Measurements from ENCODE around the gene KCP.

KCP gene

DNA sequence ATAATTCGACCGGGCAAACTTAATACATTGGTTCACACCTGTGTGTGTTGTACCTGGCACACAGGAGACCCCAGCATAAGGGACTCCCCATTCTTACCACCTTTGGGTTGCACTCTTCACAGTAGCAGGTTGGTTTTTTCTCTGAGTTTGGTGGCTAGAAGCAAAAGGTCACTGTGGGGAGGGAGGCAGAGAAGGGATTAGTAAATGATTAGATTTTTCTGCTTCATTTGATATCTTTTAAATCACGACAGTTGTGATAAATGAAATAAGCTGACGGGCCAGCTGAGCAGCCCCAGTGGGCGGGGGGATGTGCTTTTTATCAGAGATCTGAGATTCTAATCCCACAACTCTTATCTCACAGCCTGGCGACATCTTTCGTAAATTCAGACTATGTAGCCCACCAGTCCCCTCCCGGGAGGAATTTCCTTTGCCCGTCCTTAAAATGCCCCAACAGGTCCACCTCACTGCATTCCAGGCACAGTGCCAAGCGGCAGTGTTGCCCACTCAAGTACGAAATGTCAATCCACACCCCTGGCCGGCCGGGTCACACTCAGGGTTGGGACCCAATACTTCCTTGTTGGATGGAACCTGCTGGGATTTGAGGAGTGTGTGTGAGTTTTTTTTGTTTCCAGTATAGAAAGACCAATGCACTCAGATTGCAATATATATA is 10.5 kb upstream of the KCP start:
- no peak overlapping the region for H3K27ac ChIP-seq (ENCODE audit: low read depth, low read length)
- H3K4me3 ChIP-seq (ENCODE audit: low read depth in 1 of 2, low read length in 2 of 2), result no peak overlapping the region
- H3K27me3 ChIP-seq (ENCODE audit: control insufficient read depth in 1 of 2, insufficient read depth in 2 of 2, low read length in 2 of 2), result peaks cover 5 to 9% of the 10 kb centered on the region in 2 donors
- H3K9ac ChIP-seq (ENCODE audit: low read depth in 1 of 2, low read length in 2 of 2), result no peak overlapping the region
- H3K9me3 ChIP-seq (ENCODE audit: control insufficient read depth in 1 of 2, low read length in 2 of 2), result no peaks in the 10 kb centered on the region
- H3K36me3 ChIP-seq (ENCODE audit: control insufficient read depth in 1 of 2, insufficient read depth in 2 of 2, low read length in 2 of 2), result no peaks in the 10 kb centered on the region
- H3K4me1 ChIP-seq (ENCODE audit: control insufficient read depth in 1 of 2, insufficient read depth in 2 of 2, low read length in 2 of 2), result no peaks in the 10 kb centered on the region

DNA sequence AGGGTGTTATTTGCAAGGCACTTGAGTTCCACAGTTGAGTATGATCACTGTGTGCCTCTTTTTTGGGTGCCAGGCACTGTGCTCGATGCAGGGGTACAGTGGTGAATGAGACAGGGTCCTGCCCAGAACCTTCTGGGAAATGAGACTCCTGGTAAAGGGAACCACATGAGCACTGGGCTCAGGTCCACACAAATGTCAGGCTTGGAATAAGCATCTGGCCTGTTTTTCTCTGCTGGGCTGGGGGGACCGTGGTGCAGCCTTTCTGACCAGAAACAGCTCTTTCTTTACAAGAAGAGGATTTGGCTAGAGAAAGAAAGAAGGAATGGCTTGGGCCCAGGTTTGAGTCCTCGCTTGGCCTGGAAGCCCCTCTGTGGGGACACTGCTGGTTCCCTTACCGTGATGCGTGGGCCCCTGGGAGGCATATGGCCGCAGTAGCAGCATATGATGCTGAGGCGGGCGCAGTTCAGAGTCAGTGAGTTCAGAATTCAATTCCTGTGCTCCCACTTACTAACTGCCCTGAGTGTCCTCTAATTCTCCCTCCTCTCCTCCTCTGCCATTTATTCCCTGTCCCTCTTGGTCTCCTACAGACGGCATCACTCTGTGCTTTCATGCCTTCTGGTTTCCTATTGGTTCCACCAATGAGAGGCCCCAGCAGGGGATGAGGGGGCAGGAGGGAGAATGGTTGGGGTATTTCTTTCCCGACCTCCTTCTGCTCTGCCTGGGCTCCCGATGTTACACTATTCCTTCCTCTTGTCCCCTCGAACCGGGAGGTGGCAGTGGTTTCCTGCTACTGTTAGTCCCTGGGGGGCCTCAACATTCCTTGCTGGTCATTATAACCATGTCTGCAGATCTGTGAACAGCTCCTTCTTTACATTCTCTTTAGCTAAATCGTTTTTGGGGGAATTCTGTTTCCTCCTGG is 9.6 kb upstream of the KCP start:
- no peak overlapping the region for H3K4me3 ChIP-seq (ENCODE audit: low read depth in 1 of 2, low read length in 2 of 2)
- H3K27ac ChIP-seq (ENCODE audit: low read depth, low read length), result no peak overlapping the region
- peaks cover 0 to 4% of the 10 kb centered on the region in 2 donors for H3K4me1 ChIP-seq (ENCODE audit: control insufficient read depth in 1 of 2, insufficient read depth in 2 of 2, low read length in 2 of 2)
- H3K36me3 ChIP-seq (ENCODE audit: control insufficient read depth in 1 of 2, insufficient read depth in 2 of 2, low read length in 2 of 2), result no peaks in the 10 kb centered on the region
- H3K9me3 ChIP-seq (ENCODE audit: control insufficient read depth in 1 of 2, low read length in 2 of 2), result no peaks in the 10 kb centered on the region
- no peak overlapping the region for H3K9ac ChIP-seq (ENCODE audit: low read depth in 1 of 2, low read length in 2 of 2)
- H3K27me3 ChIP-seq (ENCODE audit: control insufficient read depth in 1 of 2, insufficient read depth in 2 of 2, low read length in 2 of 2), result peaks cover 9% of the 10 kb centered on the region in 2 donors

DNA sequence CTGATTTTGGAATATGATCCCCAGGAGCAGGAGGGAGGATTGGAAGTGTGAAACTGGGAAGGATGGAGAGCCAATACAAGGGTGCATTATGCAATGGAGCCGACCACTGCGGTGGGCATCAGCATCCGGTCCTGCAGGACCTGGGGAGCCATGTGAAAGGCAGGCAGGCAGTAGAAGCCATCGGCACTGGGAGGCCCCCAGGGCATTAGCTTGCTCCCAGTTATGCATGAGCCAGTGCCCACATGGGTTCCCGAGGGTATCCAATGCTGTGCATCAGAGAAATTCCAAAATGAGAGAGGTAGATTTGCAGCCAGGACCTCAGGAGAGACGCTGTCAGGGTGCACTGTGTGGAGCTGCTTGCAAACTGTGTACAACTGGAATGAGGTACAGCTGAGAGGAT is 8.7 kb upstream of the KCP start:
- no peak overlapping the region for H3K4me3 ChIP-seq (ENCODE audit: low read depth in 1 of 2, low read length in 2 of 2)
- peaks cover 4 to 5% of the 10 kb centered on the region in 2 donors for H3K4me1 ChIP-seq (ENCODE audit: control insufficient read depth in 1 of 2, insufficient read depth in 2 of 2, low read length in 2 of 2)
- H3K9me3 ChIP-seq (ENCODE audit: control insufficient read depth in 1 of 2, low read length in 2 of 2), result no peaks in the 10 kb centered on the region
- peaks cover 11 to 15% of the 10 kb centered on the region in 2 donors for H3K27me3 ChIP-seq (ENCODE audit: control insufficient read depth in 1 of 2, insufficient read depth in 2 of 2, low read length in 2 of 2)
- no peak overlapping the region for H3K27ac ChIP-seq (ENCODE audit: low read depth, low read length)
- H3K36me3 ChIP-seq (ENCODE audit: control insufficient read depth in 1 of 2, insufficient read depth in 2 of 2, low read length in 2 of 2), result no peaks in the 10 kb centered on the region
- H3K9ac ChIP-seq (ENCODE audit: low read depth in 1 of 2, low read length in 2 of 2), result no peak overlapping the region

DNA sequence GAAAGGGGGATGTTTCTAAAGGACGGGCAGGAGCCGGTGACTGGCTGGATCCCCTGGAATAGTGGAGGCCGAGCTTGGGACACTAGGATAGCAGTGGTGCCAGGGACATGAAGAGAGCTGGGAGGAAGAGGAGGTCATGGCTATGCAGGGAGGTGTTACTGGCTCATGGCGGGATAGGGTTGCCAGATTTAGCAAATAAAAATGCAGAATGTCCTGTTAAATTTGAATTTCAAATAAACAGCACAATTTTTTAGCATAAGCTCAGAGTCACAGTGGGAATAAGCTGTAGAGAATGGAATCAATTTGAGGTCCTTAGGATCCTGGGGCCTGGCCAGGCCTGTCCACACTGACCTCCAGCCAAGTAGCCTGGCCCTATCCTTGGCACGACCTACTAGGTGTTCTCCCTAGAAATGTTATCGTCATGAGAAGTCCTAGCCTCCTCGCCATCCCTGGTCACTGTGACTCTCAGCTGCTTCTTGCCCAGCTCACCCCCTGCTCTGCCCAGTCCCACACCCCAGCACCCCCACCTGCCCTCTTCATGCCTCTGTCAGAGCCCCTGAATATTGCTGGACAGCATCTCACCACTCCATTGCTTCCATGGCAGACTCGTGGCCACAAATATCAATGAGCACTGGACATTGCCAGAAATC is 7.6 kb upstream of the KCP start:
- Histone ChIP-seq H3K9me3 (ENCODE audit: control insufficient read depth in 1 of 2, low read length in 2 of 2) (no peaks in the 10 kb centered on the region), H3K27ac (ENCODE audit: low read depth, low read length) (no peak overlapping the region), H3K9ac (ENCODE audit: low read depth in 1 of 2, low read length in 2 of 2) (no peak overlapping the region), H3K27me3 (ENCODE audit: control insufficient read depth in 1 of 2, insufficient read depth in 2 of 2, low read length in 2 of 2) (peaks cover 16 to 20% of the 10 kb centered on the region in 2 donors), H3K36me3 (ENCODE audit: control insufficient read depth in 1 of 2, insufficient read depth in 2 of 2, low read length in 2 of 2) (no peaks in the 10 kb centered on the region), H3K4me1 (ENCODE audit: control insufficient read depth in 1 of 2, insufficient read depth in 2 of 2, low read length in 2 of 2) (peaks cover 4 to 5% of the 10 kb centered on the region in 2 donors), H3K4me3 (ENCODE audit: low read depth in 1 of 2, low read length in 2 of 2) (no peak overlapping the region)

DNA sequence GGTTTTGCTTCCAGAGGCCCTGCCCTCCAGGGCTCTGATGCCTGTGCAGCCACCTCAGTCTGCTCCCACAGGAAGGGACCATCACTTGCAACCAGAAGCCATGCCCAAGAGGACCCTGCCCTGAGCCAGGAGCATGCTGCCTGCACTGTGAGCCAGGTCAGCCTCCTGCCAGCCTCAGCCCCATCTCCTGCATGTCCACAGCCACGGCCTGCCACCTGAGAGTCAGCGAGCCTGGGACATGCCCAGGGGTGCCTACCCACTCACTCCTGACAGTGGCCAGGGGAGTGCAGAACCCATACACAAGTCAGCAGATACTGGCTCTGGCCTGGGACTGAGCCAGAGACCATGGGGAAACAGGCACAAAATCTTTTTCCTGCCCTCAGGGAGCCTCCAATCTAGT is 6.6 kb upstream of the KCP start:
- Histone ChIP-seq H3K36me3 (ENCODE audit: control insufficient read depth in 1 of 2, insufficient read depth in 2 of 2, low read length in 2 of 2) (no peaks in the 10 kb centered on the region), H3K27me3 (ENCODE audit: control insufficient read depth in 1 of 2, insufficient read depth in 2 of 2, low read length in 2 of 2) (peaks cover 16 to 20% of the 10 kb centered on the region in 2 donors), H3K9me3 (ENCODE audit: control insufficient read depth in 1 of 2, low read length in 2 of 2) (no peaks in the 10 kb centered on the region), H3K9ac (ENCODE audit: low read depth in 1 of 2, low read length in 2 of 2) (no peak overlapping the region), H3K27ac (ENCODE audit: low read depth, low read length) (no peak overlapping the region), H3K4me3 (ENCODE audit: low read depth in 1 of 2, low read length in 2 of 2) (no peak overlapping the region), H3K4me1 (ENCODE audit: control insufficient read depth in 1 of 2, insufficient read depth in 2 of 2, low read length in 2 of 2) (peaks cover 4 to 5% of the 10 kb centered on the region in 2 donors)

DNA sequence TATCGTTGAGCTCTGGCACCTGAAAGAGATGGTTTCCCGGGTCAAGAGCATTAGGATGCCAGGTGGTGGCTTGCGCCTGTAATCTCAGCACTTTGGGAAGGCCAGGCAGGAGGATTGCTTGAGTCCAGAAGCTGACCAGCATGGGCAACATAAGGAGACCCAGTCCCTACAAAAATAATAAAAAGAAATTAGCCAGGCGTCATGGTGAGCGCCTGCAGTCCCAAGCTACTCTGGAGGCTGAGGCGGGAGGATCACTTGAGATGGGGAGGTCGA is 6.1 kb upstream of the KCP start:
- H3K27ac ChIP-seq (ENCODE audit: low read depth, low read length), result no peak overlapping the region
- H3K27me3 ChIP-seq (ENCODE audit: control insufficient read depth in 1 of 2, insufficient read depth in 2 of 2, low read length in 2 of 2), result peaks cover 16 to 20% of the 10 kb centered on the region in 2 donors
- H3K9me3 ChIP-seq (ENCODE audit: control insufficient read depth in 1 of 2, low read length in 2 of 2), result no peaks in the 10 kb centered on the region
- H3K4me3 ChIP-seq (ENCODE audit: low read depth in 1 of 2, low read length in 2 of 2), result no peak overlapping the region
- H3K9ac ChIP-seq (ENCODE audit: low read depth in 1 of 2, low read length in 2 of 2), result no peak overlapping the region
- peaks cover 4 to 5% of the 10 kb centered on the region in 2 donors for H3K4me1 ChIP-seq (ENCODE audit: control insufficient read depth in 1 of 2, insufficient read depth in 2 of 2, low read length in 2 of 2)
- no peaks in the 10 kb centered on the region for H3K36me3 ChIP-seq (ENCODE audit: control insufficient read depth in 1 of 2, insufficient read depth in 2 of 2, low read length in 2 of 2)

DNA sequence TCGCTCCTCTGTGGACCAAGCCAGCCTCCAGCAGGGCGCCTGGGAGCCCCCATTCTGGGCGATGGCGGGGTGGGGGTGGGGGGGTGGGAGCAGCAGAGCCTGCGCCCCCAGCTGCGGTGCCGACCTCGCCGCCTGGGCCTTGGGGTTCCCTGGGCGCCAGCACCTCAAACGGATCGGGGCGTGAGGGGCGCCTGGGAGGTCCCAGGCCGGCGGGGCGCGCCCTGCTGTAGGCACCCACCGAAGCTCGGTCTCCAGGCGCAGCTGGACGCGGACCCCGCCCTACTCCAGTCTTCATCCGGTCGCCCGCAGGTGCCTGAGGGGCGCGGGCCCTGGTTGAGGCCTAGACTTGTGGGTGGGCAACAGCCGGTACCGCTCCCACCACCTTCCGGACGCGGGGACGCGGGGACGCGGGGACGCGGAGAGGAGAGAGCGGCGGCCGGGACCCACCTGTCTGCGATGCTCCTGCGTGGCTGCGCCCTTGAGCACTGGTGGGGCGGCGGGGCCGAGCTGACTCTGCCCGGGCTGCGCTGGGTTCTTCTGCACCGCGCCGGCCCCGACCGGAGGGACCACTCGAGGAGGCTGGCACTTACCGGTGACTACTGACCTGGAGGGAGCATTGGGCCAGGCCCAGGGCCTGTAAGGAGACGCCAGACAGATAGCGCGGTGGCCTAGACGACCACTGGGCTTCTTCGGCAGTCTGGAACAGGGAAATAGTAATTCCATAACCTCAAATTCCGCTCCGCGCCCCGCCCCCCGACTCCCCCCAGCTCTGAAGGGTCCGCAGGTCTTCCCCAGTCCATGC is 5.5 kb upstream of the KCP start:
- Histone ChIP-seq H3K9ac (ENCODE audit: low read depth in 1 of 2, low read length in 2 of 2) (no peak overlapping the region), H3K27me3 (ENCODE audit: control insufficient read depth in 1 of 2, insufficient read depth in 2 of 2, low read length in 2 of 2) (peaks cover 16 to 23% of the 10 kb centered on the region in 2 donors), H3K4me3 (ENCODE audit: low read depth in 1 of 2, low read length in 2 of 2) (peak overlapping the region in 1 of 2 donors; percentile 40), H3K36me3 (ENCODE audit: control insufficient read depth in 1 of 2, insufficient read depth in 2 of 2, low read length in 2 of 2) (no peaks in the 10 kb centered on the region), H3K4me1 (ENCODE audit: control insufficient read depth in 1 of 2, insufficient read depth in 2 of 2, low read length in 2 of 2) (peaks cover 4 to 5% of the 10 kb centered on the region in 2 donors), H3K9me3 (ENCODE audit: control insufficient read depth in 1 of 2, low read length in 2 of 2) (no peaks in the 10 kb centered on the region), H3K27ac (ENCODE audit: low read depth, low read length) (no peak overlapping the region)

DNA sequence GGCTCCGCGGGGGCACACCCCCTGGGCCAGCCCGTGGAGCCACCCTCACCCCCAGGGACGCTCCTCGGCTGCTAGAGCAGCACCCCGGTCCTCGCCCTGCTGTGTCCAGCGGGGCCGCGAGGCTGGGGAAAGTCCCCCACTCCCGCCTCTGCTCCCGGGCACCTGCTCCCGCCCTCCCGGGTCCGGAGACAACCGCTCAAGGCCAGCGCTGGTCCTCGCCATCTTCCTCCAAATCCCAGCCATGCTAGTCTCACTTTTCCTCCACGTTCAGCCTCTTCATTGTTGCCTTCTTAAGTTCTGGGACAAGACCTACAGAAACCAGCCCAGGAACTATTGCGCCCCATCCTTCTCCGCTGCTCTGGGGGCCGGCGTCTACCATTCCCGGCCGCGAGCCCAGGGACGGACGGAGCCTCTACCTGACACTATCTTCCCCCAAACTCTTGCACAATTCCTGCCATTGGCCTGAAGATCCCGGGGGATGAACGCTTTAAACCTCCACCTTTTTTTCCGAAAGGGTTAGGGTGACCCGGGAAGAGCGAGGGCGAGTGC is 4.8 kb upstream of the KCP start:
- no peak overlapping the region for H3K27ac ChIP-seq (ENCODE audit: low read depth, low read length)
- H3K9ac ChIP-seq (ENCODE audit: low read depth in 1 of 2, low read length in 2 of 2), result no peak overlapping the region
- H3K27me3 ChIP-seq (ENCODE audit: control insufficient read depth in 1 of 2, insufficient read depth in 2 of 2, low read length in 2 of 2), result peaks cover 13 to 27% of the 10 kb centered on the region in 2 donors
- no peaks in the 10 kb centered on the region for H3K9me3 ChIP-seq (ENCODE audit: control insufficient read depth in 1 of 2, low read length in 2 of 2)
- H3K36me3 ChIP-seq (ENCODE audit: control insufficient read depth in 1 of 2, insufficient read depth in 2 of 2, low read length in 2 of 2), result no peaks in the 10 kb centered on the region
- peak overlapping the region in 1 of 2 donors; percentile 40 for H3K4me3 ChIP-seq (ENCODE audit: low read depth in 1 of 2, low read length in 2 of 2)
- peaks cover 4 to 5% of the 10 kb centered on the region in 2 donors for H3K4me1 ChIP-seq (ENCODE audit: control insufficient read depth in 1 of 2, insufficient read depth in 2 of 2, low read length in 2 of 2)

DNA sequence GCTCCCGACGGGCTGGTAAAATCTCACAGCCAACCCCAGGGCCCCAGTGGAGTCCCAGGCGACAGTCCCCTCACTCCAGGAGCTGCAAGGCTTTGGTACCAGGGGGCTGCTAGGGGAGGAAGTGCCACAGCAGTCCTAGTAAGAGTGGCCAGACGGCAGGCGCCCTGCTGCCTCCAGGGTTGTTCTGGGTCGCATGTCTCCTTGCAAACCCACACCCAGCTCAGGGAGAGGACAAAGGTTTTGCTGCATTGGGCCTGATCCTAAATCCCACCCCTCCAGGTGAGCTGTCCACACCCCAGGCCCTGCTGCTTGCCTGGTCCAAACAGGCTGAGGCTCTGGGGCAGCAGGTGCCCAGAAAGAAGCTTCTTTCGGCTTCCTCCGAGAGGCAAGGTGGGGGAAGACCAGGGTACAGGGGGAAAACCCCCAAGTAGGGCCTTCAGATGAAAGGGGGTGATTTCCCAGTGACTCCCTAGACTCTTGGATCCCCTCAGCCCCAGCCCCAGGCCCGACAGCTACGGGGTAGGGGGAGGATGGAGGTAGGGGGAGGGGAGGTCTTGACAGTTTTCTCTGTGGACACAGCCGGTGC is 4.2 kb upstream of the KCP start:
- H3K4me3 ChIP-seq (ENCODE audit: low read depth in 1 of 2, low read length in 2 of 2), result no peak overlapping the region
- H3K27ac ChIP-seq (ENCODE audit: low read depth, low read length), result no peak overlapping the region
- no peaks in the 10 kb centered on the region for H3K9me3 ChIP-seq (ENCODE audit: control insufficient read depth in 1 of 2, low read length in 2 of 2)
- peaks cover 9 to 12% of the 10 kb centered on the region in 2 donors for H3K4me1 ChIP-seq (ENCODE audit: control insufficient read depth in 1 of 2, insufficient read depth in 2 of 2, low read length in 2 of 2)
- no peaks in the 10 kb centered on the region for H3K36me3 ChIP-seq (ENCODE audit: control insufficient read depth in 1 of 2, insufficient read depth in 2 of 2, low read length in 2 of 2)
- H3K9ac ChIP-seq (ENCODE audit: low read depth in 1 of 2, low read length in 2 of 2), result no peak overlapping the region
- H3K27me3 ChIP-seq (ENCODE audit: control insufficient read depth in 1 of 2, insufficient read depth in 2 of 2, low read length in 2 of 2), result peaks cover 15 to 29% of the 10 kb centered on the region in 2 donors

Data from duodenal mucosa (tissue), 2 donors.